Erythroblast (primary cell): ENCODE results near the gene CEBPE.

Experiments
- DNase-seq, 2 experiments: peaks; one replicate each; lab custom pipeline; 2025; lab: John Stamatoyannopoulos, UW
- GATA1 ChIP-seq: IDR thresholded peaks from 2 replicates; pipeline ENCODE4 v1.6.1; 2011; ENCODE audit warnings: low read depth, mild to moderate bottlenecking, control low read depth, low read length, moderate library complexity
- POLR2A ChIP-seq: IDR thresholded peaks from 2 replicates; pipeline ENCODE4 v1.6.1; 2011; ENCODE audit warnings: mild to moderate bottlenecking, low read length

CEBPE gene

DNA sequence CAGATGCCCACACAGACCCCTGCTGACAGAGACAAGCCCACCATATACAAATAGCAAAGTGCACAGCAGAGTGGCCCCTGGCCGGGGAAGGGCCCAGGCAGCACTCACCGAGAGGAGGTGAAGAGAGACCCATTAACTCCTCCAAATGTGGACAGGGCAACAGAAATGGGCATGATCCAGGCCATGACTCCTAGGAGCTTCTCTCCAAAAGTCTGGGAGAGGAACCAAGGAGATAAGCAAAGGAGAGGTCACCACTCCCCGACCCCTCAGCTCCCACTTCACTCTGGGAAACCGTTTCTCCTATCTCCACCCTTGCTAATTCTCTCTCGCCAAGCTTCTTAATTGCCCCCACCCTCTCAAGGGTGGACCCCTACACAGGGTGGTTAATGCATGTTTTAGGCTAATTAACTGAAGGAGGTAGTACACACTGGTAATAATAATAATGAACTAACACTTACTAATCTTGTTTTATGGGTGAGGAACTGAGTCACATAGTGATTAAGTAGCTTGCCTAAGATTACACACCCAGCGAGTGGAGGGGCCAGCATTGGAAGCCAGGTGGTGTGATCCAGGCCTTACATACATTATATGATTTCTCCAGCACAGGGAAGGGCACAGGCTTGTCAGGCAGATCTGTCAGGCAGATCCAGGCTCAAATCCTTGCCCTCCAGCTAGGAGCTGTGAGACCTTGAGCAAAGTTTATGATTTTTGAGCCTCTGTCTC is 18.9 kb upstream of the CEBPE start:
- no peak for DNase-seq

DNA sequence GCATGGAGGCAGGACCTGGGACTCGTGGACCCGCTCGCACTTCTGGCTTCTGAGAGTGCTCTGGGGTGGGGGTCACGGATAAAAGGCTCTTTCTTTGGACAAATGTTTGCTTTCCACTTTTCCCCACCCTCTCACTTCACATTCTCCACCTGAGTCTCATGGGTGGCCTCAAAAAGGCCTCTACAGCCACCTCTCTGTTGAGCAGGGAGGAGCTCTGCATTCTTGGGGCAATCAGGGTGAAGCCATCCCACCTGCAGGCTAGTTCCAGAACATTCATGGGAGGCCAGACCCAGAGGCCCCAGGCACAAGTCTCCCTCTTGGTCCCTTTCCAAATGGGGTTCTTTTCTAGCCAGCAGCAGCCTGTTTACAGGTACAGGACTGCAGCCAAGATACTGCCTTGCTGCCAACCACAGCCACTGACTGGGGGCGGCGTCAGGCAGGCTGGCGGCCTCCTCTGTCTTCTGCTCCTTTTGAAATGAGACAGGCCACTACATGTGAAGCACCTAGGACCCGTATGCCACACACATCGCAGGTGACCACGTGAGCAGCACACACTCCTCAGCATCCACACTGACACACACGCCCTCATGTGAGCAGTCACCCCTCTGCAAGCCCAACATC is 18.2 kb upstream of the CEBPE start:
- TF ChIP-seq GATA1: no peak
- TF ChIP-seq POLR2A: no peak
- DNase-seq: no peak

More for the DNA sequence above, 18.9 kb upstream of the CEBPE start:
- no peak for TF ChIP-seq POLR2A
- no peak for TF ChIP-seq GATA1

DNA sequence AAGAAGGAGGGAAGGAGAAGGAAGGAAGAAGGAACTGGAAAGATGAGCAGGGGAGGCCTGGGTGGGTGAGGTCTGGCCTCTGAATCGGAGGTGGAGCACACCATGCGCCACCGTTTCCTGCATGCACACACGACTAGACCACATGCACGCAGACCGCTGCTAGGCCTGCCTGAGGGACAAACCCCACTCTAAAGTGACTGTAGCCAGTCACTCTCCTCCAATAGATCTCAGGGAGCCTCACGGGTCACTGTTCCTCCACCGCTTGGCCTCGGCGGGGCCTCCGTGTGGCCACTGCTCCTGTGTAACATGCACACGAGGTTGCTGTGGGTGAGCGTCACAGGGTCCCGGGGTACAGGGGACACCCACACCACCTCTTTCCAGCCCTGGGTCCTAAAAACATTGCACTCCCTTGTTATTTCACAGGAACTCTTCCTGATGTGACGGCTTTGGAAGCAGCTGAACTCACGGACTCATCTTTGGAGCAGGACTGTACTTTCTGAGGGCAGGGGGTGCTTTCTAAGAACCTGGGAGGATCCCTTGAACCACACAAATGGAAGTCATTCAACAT is 17.6 kb upstream of the CEBPE start:
- DNase-seq: no peak
- TF ChIP-seq POLR2A: no peak
- no peak for TF ChIP-seq GATA1

DNA sequence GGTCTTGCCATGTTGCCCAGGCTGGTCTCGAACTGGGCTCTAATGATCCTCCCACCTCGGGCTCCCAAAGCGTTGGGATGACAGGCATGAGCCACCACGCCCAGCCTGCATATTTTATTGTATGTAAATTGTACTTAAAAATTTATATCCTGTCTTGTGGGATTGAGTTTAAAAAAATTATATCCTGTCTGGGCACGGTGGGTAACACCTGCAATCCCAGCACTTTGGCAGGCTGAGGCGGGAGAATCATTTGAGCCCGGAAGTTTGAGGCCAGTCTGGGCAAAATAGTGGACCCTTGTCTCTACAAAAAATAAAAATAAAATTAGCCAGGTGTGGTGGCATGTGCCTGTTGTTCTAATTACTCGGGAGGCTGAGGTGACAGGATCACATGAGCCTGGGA is 13.9 kb upstream of the CEBPE start:
- no peak for DNase-seq
- no peak for TF ChIP-seq POLR2A
- TF ChIP-seq GATA1: no peak

DNA sequence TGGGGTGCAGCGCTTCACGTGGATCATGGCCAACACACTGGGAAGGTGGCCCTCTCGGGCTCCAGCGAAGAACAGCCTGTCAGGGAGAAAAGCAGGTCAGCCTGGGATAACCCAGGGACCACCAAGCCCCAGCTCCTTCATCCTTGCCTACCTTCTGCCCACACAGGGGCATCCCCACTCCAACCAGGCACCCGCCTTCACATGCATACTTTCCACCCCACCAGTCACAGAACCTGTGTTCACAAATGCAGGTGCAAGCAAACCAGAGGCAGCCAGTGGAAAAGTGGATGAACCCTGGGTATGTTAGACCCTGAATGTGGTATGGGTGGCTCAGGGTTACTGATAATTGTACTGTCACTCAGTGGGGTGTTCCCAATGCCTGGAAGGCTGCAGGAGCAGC is 12.4 kb upstream of the CEBPE start:
- TF ChIP-seq GATA1: no peak
- no peak for TF ChIP-seq POLR2A
- no peak for DNase-seq

DNA sequence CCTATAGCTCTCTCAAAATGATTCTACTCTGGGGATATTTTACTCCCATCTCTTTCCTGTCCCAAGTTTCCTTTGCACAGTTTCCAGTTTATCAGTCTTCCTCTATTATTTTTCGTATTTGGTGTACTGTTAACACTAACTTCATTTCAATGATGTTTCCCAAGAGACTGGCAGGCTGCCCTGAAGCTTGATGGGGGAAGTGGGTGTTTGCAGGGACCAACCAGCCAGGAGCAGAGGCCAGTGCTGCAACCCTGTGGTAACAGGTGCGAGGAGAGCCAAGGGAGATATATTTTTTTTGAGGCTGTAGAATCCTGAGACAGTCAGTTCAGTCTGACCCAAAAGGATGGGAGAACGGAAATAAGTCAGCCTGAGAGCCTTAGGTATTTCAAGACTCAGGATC is 11.8 kb upstream of the CEBPE start:
- TF ChIP-seq POLR2A (no peak), GATA1 (no peak)
- no peak for DNase-seq

DNA sequence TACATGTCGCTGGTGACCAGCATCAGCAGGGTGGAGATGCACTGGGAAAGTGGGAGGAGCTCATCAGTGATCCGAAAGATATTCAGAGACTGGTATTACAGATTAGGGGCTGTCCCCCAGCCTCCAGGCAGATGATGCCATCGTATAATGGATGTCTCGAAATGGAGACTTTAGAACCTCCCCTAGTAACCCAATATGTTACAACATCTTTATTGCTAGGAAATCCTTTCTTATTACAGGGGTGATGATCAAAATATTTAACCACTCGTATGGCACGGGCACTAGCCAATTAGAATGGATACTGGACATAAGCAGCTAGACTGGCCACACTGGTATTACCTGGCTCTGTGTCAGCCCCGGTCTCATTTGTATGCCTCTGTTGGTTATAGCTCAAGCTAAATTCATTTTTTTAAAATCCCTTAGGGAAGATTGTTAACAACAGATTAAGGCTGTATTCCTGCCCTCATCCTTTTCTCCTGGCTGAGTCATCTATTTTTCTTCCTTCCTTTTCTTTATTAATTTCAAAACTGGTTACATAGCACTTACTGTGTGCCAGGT is 10.8 kb upstream of the CEBPE start:
- no peak for DNase-seq
- no peak for TF ChIP-seq GATA1
- TF ChIP-seq POLR2A: no peak

DNA sequence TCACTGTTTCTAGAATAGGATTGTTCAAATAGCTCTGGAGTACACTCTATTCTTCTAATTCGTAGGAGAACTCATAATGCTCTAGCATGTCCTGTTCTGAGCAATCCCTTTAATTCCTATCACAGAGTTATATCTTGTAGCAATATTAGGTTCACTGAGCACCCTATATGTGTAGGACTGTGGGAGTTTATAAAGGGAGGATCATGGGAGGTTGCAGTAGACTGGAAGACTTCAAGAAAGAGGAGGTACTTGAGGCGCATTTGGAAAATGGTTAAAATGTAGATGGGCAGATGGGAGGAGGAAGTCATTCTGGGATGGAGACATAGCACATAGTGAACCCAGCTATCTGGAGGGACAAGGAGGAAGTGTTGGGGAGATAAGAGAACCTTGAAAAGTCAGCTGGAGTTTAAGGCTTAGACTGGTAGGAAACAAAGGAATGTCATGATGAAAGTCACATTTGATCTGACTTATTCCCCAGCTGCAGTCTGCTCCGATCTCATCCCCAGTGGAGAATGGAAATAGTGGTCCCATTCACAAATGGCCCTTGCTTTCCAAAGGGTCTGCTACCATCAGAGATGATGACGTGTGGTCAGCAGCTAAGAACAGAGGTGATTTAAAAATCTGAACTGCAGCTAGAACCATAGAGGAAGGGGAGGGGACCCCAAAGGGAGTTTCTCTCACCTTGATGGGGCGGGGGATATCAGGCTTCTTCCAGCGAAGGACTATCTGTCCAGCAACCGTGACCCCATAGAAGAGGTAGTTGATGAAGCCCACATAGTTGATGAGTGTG is 10.1 kb upstream of the CEBPE start:
- TF ChIP-seq POLR2A: no peak
- no peak for TF ChIP-seq GATA1
- DNase-seq: no peak

DNA sequence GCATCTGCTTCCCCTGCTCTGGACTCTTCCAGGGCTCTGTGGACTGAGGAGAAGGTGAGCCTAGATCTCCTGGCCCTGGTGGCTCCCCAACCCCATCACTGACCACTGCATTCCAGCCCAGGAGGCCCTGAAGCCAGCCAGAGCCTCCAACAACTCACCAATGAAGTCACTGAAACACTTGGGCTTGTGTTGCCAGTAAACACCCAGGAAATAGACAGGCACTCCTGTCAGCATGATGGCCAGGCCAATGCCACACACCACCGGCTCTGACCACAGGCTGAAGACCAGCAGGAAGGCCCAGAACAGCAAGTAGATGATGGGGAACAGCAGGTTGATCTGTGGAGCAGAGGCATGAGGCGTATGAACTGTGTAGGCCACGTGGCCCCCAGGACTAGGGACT is 8.8 kb upstream of the CEBPE start:
- TF ChIP-seq POLR2A (no peak), GATA1 (no peak)
- DNase-seq: no peak

DNA sequence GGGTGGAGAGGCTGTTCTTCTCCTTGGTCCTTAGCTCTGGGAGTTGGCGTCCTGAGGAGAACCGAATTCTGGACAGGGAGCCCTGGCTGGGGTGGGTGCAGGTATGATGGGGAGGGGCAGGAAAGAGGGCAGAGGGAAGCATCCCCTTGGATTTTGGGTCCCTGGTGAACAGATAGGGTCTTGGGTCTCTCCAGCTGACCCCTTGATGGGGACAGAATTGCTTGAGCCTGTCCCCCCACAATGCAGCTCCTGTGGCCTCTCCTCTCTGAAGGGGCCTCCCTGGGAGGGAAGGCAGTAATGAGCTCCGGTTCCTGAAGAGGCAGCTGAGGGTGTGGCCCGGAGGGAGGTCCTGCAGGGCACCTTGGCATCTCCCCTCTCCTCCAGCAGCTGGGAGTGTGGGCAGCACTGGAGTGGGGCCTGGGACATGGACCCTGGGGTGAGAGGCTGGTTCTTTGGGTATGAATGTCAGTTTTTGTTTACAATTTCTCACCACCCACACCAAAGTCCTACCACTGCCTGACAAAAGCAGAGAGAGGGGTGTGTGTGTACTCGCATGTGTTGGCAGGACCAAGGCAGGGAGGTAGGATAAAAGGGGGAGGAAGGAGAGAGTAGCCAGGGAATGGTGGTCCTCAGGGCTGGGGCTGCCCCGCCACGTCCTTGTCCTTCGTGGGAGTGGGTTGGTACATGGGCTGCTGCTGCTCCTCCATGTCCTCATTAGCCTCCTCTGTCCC is 7.7 kb upstream of the CEBPE start:
- no peak for TF ChIP-seq POLR2A
- no peak for TF ChIP-seq GATA1
- no peak for DNase-seq

DNA sequence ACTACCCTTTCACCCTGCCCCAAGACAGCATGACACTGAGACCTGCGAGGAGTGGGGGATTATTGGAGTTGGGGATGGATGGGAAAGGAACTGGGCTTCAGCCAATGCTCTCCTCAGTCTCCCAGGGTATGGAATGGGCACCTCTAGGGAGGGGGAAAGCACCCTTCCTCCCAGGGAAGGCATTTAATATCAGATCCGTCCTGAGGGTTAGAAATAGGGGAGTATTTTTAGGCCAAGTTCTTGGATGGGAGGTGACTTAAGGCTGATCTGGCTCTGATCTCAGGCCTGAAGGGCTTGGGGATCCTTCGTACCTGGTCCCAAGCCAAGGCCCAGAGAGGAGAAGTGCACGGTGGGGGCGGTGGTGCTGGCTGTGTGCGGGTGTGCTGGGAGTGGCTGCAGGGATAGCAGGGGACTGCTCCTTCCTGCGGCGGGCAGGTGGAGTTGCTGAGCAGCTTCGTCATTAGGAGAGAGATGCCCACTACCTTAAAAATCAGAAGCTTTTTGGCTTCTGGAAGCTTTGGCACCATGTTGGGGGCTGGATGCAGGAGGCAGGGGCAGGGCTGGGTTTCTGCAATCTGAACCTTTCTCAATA is 7.0 kb upstream of the CEBPE start:
- no peak for DNase-seq
- no peak for TF ChIP-seq GATA1
- TF ChIP-seq POLR2A: no peak

DNA sequence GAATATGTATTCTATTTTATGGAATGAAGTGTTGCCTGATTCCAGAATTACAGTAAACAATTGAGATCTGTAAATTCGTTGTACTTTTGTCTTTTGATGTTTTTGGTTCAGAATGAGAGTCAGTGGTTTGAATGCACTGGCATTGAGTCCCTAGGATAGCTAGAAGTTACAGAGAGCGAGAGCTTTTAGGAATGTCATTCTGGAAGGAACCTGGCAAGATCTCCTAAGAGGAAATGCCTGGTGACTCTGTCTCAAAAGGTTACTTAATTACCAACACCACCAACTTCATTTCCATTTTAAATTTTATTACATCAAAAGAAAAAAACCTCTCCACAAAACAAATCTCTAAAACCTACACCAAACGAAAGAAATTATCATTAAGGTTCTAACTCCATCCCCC is 6.0 kb upstream of the CEBPE start:
- TF ChIP-seq POLR2A (no peak), GATA1 (no peak)
- DNase-seq: no peak
